GM18508 (cell line): ENCODE measurements around the gene PPP2R2C.

Source experiments
- ATAC-seq: cut with Tn5 transposase; IDR thresholded peaks from one replicate; pipeline ENCODE4 v1.9.1; 2021; ENCODE audit warnings: moderate number of reproducible peaks; ENCODE audit not compliant: insufficient read depth, unreplicated experiment

PPP2R2C gene

GRCh38 chr4:6386091-6386490, 86.3 kb downstream of the PPP2R2C start:
- ATAC-seq, result no peak

GRCh38 chr4:6385288-6385687, 87.1 kb downstream of the PPP2R2C start:
- ATAC-seq, result no peak

GRCh38 chr4:6384541-6384940, 87.9 kb downstream of the PPP2R2C start:
- no peak for ATAC-seq

- ATAC-seq, result no peak
Observed at GRCh38 chr4:6383929-6384328, 88.5 kb downstream of the PPP2R2C start.

GRCh38 chr4:6383009-6383404, 89.4 kb downstream of the PPP2R2C start:
- ATAC-seq, result no peak

- no peak for ATAC-seq
Observed at GRCh38 chr4:6381571-6382123, 90.8 kb downstream of the PPP2R2C start.

- ATAC-seq, result no peak
Observed at GRCh38 chr4:6380746-6381410, 91.5 kb downstream of the PPP2R2C start.

- no peak for ATAC-seq
Observed at GRCh38 chr4:6379767-6380745, 92.4 kb downstream of the PPP2R2C start.

- no peak for ATAC-seq
Observed at GRCh38 chr4:6378493-6379445, 93.6 kb downstream of the PPP2R2C start.

GRCh38 chr4:6377626-6378492, 94.6 kb downstream of the PPP2R2C start:
- ATAC-seq, result no peak

- no peak for ATAC-seq
Observed at GRCh38 chr4:6375620-6376295, 96.7 kb downstream of the PPP2R2C start.

GRCh38 chr4:6374575-6374974, 97.8 kb downstream of the PPP2R2C start:
- no peak for ATAC-seq

- ATAC-seq, result no peak
Observed at GRCh38 chr4:6373541-6374410, 98.6 kb downstream of the PPP2R2C start.

GRCh38 chr4:6372649-6373525, 99.5 kb downstream of the PPP2R2C start:
- no peak for ATAC-seq

GRCh38 chr4:6371812-6372211, 100.6 kb downstream of the PPP2R2C start:
- no peak for ATAC-seq

- ATAC-seq, result no peak
Observed at GRCh38 chr4:6371271-6371670, 101.1 kb downstream of the PPP2R2C start.
